GM12874 (cell line): ENCODE data around the gene AIDA.

Experiments
- TF ChIP-seq, protein P1 (sequence below): IDR thresholded peaks from 2 replicates; pipeline ENCODE4 v1.5.1; 2011; ENCODE audit warnings: low read depth, mild to moderate bottlenecking, control low read depth, low read length, moderate library complexity; ENCODE audit not compliant: insufficient read depth

AIDA gene

GRCh38 chr1:222691016-222691415 is 21.3 kb downstream of the AIDA start:
- TF ChIP-seq, protein P1, sequence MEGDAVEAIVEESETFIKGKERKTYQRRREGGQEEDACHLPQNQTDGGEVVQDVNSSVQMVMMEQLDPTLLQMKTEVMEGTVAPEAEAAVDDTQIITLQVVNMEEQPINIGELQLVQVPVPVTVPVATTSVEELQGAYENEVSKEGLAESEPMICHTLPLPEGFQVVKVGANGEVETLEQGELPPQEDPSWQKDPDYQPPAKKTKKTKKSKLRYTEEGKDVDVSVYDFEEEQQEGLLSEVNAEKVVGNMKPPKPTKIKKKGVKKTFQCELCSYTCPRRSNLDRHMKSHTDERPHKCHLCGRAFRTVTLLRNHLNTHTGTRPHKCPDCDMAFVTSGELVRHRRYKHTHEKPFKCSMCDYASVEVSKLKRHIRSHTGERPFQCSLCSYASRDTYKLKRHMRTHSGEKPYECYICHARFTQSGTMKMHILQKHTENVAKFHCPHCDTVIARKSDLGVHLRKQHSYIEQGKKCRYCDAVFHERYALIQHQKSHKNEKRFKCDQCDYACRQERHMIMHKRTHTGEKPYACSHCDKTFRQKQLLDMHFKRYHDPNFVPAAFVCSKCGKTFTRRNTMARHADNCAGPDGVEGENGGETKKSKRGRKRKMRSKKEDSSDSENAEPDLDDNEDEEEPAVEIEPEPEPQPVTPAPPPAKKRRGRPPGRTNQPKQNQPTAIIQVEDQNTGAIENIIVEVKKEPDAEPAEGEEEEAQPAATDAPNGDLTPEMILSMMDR, result no peak

DNA sequence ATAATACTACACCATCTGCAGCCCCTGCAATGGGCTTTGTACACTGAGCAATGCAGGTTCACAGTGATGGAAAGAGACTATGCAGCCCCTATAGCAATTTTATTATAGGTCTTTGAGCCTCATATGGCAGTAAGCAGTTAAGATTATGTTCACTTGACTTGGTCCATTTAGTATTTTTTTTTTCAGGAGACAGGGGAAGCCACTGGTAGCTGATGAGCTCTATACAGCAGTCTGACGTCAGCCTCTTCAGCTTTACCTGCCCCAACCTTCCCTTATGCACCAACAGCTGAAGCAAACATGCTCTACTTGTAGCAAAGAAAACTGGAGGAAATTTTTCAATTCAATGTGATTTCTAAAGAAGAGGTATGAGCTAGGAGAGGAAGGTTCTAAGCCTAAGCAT is 32.2 kb downstream of the AIDA start:
- TF ChIP-seq, protein P1, result no peak

GRCh38 chr1:222670110-222670509 is 42.2 kb downstream of the AIDA start:
- TF ChIP-seq, protein P1, result no peak

GRCh38 chr1:222665964-222666363 is 46.3 kb downstream of the AIDA start:
- TF ChIP-seq, protein P1, result no peak

DNA sequence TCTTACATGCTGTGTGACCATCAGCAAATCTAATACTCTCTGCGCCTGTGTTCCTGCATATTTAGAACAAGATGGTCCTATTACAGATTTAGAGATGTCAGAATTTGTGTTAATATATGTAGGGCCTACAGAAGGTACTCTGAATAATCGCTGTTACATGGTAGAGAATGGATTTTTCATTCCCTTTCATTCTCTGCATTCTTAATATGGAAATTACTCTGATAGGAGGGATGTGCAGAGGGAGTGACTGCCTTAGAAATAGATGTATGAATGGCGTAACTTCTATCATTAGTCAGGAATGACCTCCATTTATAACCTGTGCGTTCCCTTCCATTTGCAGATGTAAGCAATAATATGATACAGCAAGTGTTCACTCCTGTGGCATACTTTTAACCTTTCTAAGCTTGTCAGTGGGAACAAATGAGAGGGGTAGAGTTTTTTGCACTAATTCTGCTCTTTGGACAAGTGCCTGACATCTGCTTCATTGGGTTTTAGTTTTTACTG is 48.8 kb downstream of the AIDA start:
- TF ChIP-seq, protein P1, result no peak

DNA sequence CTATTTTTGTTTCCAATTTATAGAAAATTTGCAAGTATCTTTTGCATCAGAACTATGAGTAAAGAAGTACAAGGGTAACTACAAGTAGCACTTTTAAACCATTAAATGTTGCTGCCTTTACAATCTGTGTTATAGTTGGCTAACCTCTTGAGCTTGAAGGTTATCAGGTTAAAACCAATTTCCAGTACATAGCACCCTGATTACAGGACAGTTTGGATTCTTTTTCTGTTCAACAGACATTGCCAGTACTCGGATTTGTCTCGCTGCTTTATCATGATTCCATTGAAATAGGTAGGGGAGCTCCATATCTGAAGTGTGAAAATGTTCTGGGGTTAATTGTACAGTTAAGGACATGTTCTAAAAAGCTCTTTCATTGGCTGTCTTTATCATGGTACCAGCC is 54.4 kb downstream of the AIDA start:
- TF ChIP-seq, protein P1, result no peak

- TF ChIP-seq, protein P1, result no peak
Measured at GRCh38 chr1:222656391-222657155, 55.7 kb downstream of the AIDA start.
